ENCODE measurements around the gene GRB2. TPM values are rescaled to one million over a fixed set of nuclear protein-coding genes. Genes with fewer than 3 reads are reported as not detected.
"Not testable (repeated sequence)": the region's sequence is repeated elsewhere in the genome, so short reads cannot be mapped to it uniquely, and the experiment has no call there.

GRB2 gene
- total RNA-seq, 2 donors from 2014 or later = 88.3 to 95.7 TPM

DNA sequence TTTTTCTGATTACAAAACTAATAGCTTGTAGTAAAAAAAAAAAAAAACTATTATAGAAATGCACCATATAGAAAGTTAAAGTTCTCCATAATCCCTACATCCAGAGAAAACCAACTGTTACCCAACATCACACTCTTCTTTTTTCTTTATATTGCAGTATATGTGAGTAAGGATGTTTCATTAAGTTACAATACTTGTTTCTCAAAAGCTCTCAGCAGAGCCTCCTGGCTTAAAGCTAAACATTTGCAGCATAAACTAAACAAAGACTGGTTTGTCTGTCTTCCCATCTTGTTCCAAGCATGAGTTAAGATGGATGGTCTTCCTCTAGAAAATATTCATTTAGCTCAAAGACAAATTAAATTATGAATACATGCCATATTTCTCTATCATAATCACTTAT is 25.2 kb downstream of the GRB2 start:
- H3K4me1 ChIP-seq (replicated peaks) = no peaks in the 10 kb centered on the region
- no peaks in the 10 kb centered on the region for H3K36me3 ChIP-seq
- H3K9me3 ChIP-seq = no peaks in the 10 kb centered on the region
- intact Hi-C loops (cut with DNase I) = no loop called here
- H3K27ac ChIP-seq = no peak overlapping the region
- no peak for TF ChIP-seq POLR2AphosphoS5 (IDR thresholded peaks at IDR 0.05)
- TF ChIP-seq CTCF (IDR thresholded peaks at IDR 0.05) = no peak
- no peak for TF ChIP-seq POLR2A (IDR thresholded peaks at IDR 0.05)
- no peaks in the 10 kb centered on the region for H3K27me3 ChIP-seq (replicated peaks; ENCODE audit: insufficient read depth)
- H3K4me3 ChIP-seq = no peak overlapping the region
- DNase-seq (ENCODE audit: low spot score) = no peak

DNA sequence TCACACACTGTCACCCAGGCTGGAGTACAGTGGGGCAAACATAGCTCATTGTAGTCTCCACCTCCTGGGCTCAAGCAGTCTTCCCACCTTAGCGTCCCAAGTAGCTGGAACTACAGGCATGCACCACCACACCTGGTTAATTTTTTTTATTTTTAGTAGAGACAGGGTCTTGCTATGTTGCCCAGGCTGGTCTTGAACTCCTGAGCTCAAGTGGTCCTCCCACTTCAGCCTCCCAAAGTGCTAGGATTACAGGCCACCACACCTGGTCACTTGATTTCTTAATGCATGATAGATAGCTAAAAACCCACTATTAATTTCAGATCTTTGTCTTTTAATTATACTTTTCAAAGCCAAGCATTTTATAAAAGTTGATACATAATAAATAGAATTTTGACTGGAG is 26.1 kb downstream of the GRB2 start:
- WGBS = 71% methylated on average over 1 of the region's 1 CpG
- H3K4me1 ChIP-seq (replicated peaks); H3K36me3 ChIP-seq; H3K27ac ChIP-seq; H3K27me3 ChIP-seq (replicated peaks; ENCODE audit: insufficient read depth); H3K4me3 ChIP-seq; intact Hi-C loops (cut with DNase I); H3K9me3 ChIP-seq; DNase-seq (ENCODE audit: low spot score): not testable (repeated sequence)

GRCh38 chr17:75373280-75373679 is 32.2 kb downstream of the GRB2 start:
- no peak for DNase-seq (ENCODE audit: low spot score)
- WGBS = 71% methylated on average over 4 of the region's 4 CpGs
- TF ChIP-seq CTCF (IDR thresholded peaks at IDR 0.05) = no peak
- TF ChIP-seq POLR2A (IDR thresholded peaks at IDR 0.05) = no peak
- no peak for TF ChIP-seq POLR2AphosphoS5 (IDR thresholded peaks at IDR 0.05)
- H3K36me3 ChIP-seq = no peaks in the 10 kb centered on the region
- H3K27ac ChIP-seq = no peak overlapping the region
- intact Hi-C loops (cut with DNase I) = no loop called here
- H3K4me3 ChIP-seq = no peak overlapping the region
- H3K4me1 ChIP-seq (replicated peaks) = no peaks in the 10 kb centered on the region
- H3K9me3 ChIP-seq = no peaks in the 10 kb centered on the region
- no peaks in the 10 kb centered on the region for H3K27me3 ChIP-seq (replicated peaks; ENCODE audit: insufficient read depth)

GRCh38 chr17:75371981-75372380 is 33.5 kb downstream of the GRB2 start:
- 86% methylated on average over 5 of the region's 5 CpGs for WGBS
- no peaks in the 10 kb centered on the region for H3K27me3 ChIP-seq (replicated peaks; ENCODE audit: insufficient read depth)
- TF ChIP-seq CTCF (IDR thresholded peaks at IDR 0.05) (no peak), POLR2A (IDR thresholded peaks at IDR 0.05) (no peak), POLR2AphosphoS5 (IDR thresholded peaks at IDR 0.05) (no peak)
- intact Hi-C loops (cut with DNase I) = no loop called here
- no peak overlapping the region for H3K27ac ChIP-seq
- no peak overlapping the region for H3K4me3 ChIP-seq
- no peaks in the 10 kb centered on the region for H3K9me3 ChIP-seq
- no peaks in the 10 kb centered on the region for H3K36me3 ChIP-seq
- no peak for DNase-seq (ENCODE audit: low spot score)
- no peaks in the 10 kb centered on the region for H3K4me1 ChIP-seq (replicated peaks)

DNA sequence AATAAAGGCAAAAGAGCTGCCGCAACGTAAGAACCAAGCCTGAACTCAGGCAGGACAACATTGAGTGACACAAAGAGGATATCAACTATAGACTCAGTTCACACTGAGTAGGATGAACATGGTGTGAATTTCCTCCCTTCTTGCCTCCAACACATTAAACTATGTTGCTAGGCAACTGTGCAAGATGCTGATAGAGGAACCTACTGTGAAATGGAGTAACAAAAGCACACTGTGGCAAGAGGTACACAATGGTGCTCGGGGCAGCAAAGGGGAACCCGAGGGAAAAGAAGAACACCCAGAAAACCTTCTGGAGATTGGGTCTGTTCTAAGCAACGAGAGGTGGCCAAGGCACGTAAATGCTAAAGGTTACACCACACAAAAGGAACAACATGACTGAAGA is 34.1 kb downstream of the GRB2 start:
- Histone ChIP-seq H3K27ac (no peak overlapping the region), H3K36me3 (no peaks in the 10 kb centered on the region), H3K4me3 (no peak overlapping the region), H3K9me3 (no peaks in the 10 kb centered on the region), H3K27me3 (replicated peaks; ENCODE audit: insufficient read depth) (no peaks in the 10 kb centered on the region), H3K4me1 (replicated peaks) (peaks cover 3% of the 10 kb centered on the region)
- intact Hi-C loops (cut with DNase I) = no loop called here
- 86% methylated on average over 6 of the region's 6 CpGs for WGBS
- TF ChIP-seq CTCF (IDR thresholded peaks at IDR 0.05) = no peak
- no peak for TF ChIP-seq POLR2A (IDR thresholded peaks at IDR 0.05)
- no peak for TF ChIP-seq POLR2AphosphoS5 (IDR thresholded peaks at IDR 0.05)
- DNase-seq (ENCODE audit: low spot score) = no peak

Measured in prostate gland (tissue), 2 donors.